ENCODE measurements around the gene MGA.

MGA gene

GRCh38 chr15:41660235-41661077 is at the start of gene MGA:
MGA (plus strand) TSS chr15:41660405.
- peak; percentile 96 for DNase-seq

GRCh38 chr15:41620536-41621199 is 39.5 kb upstream of the MGA start:
- DNase-seq, result no peak

GRCh38 chr15:41621200-41622193 is 38.7 kb upstream of the MGA start:
- DNase-seq, result peak; percentile 58

GRCh38 chr15:41622901-41623300 is 37.3 kb upstream of the MGA start:
- DNase-seq, result no peak

GRCh38 chr15:41627203-41627602 is 33.0 kb upstream of the MGA start:
- no peak for DNase-seq

GRCh38 chr15:41629463-41629862 is 30.7 kb upstream of the MGA start:
- DNase-seq, result peak; percentile 93

- no peak for DNase-seq
Observed at GRCh38 chr15:41629883-41630282, 30.3 kb upstream of the MGA start.

GRCh38 chr15:41630616-41631217 is 29.5 kb upstream of the MGA start:
- peak; percentile 41 for DNase-seq

- no peak for DNase-seq
Observed at GRCh38 chr15:41631880-41632470, 28.2 kb upstream of the MGA start.

GRCh38 chr15:41633609-41634008 is 26.6 kb upstream of the MGA start:
- DNase-seq, result peak; percentile 49

GRCh38 chr15:41634072-41634626 is 26.1 kb upstream of the MGA start:
- peak; percentile 79 for DNase-seq

GRCh38 chr15:41637086-41637485 is 23.1 kb upstream of the MGA start:
- no peak for DNase-seq

- no peak for DNase-seq
Observed at GRCh38 chr15:41640985-41641384, 19.2 kb upstream of the MGA start.

GRCh38 chr15:41647262-41647661 is 12.9 kb upstream of the MGA start:
- DNase-seq, result peak; percentile 79

- DNase-seq, result no peak
Observed at GRCh38 chr15:41648097-41648496, 12.1 kb upstream of the MGA start.

- no peak for DNase-seq
Observed at GRCh38 chr15:41648770-41649169, 11.4 kb upstream of the MGA start.

GRCh38 chr15:41650806-41651205 is 9.4 kb upstream of the MGA start:
- no peak for DNase-seq

GRCh38 chr15:41651373-41651772 is 8.8 kb upstream of the MGA start:
- no peak for DNase-seq

GRCh38 chr15:41653760-41654159 is 6.4 kb upstream of the MGA start:
- DNase-seq, result peak; percentile 32

GRCh38 chr15:41655716-41656115 is 4.5 kb upstream of the MGA start:
- DNase-seq, result no peak

- no peak for DNase-seq
Observed at GRCh38 chr15:41656188-41656587, 4.0 kb upstream of the MGA start.

- no peak for DNase-seq
Observed at GRCh38 chr15:41658689-41659088, 1.5 kb upstream of the MGA start.

Measured in inflammatory macrophage treated with lipopolysaccharide for 4 hours (primary cell).